HG03280 (cell line): Measurements from ENCODE around the gene HSPA1L.

ENCODE experiments used
- ATAC-seq: cut with Tn5 transposase; IDR thresholded peaks from one replicate; pipeline ENCODE4 v1.9.1; 2021; ENCODE audit warnings: mild to moderate bottlenecking, moderate library complexity; ENCODE audit not compliant: unreplicated experiment

The HSPA1L gene

GRCh38 chr6:31767096-31767645, 47.9 kb downstream of the HSPA1L start:
- ATAC-seq, result no peak

- no peak for ATAC-seq
Measured at GRCh38 chr6:31765910-31766794, 48.9 kb downstream of the HSPA1L start.

GRCh38 chr6:31765559-31765909, 49.5 kb downstream of the HSPA1L start:
- ATAC-seq, result no peak

- no peak for ATAC-seq
Measured at GRCh38 chr6:31764198-31764597, 50.9 kb downstream of the HSPA1L start.

- ATAC-seq, result no peak
Measured at GRCh38 chr6:31763619-31763940, 51.5 kb downstream of the HSPA1L start.

GRCh38 chr6:31762878-31763618, 52.0 kb downstream of the HSPA1L start:
- no peak for ATAC-seq

GRCh38 chr6:31762356-31762755, 52.7 kb downstream of the HSPA1L start, which contains the start of gene SAPCD1:
SAPCD1 (plus strand) TSS chr6:31762656; CDS start chr6:31763055, 399 bp downstream.
- ATAC-seq, result no peak

- no peak for ATAC-seq
Measured at GRCh38 chr6:31761343-31761742, 53.7 kb downstream of the HSPA1L start.

- ATAC-seq, result no peak
Measured at GRCh38 chr6:31760790-31761189, 54.3 kb downstream of the HSPA1L start.
